KOPT-K1 (cell line): ENCODE data around the gene TNFSF8.

ENCODE experiments used
- H3K27ac ChIP-seq: fragments of 200-600 bp; sonication (generic); 2 replicates; pipeline ENCODE4 v1.5.1; 2016; ENCODE audit warnings: antibody characterized with exemption, mild to moderate bottlenecking, low read depth, low read length; ENCODE audit not compliant: poor library complexity, severe bottlenecking
- H3K36me3 ChIP-seq: fragments of 200-600 bp; sonication (generic); 2 replicates; pipeline ENCODE4 v1.5.1; 2017; ENCODE audit warnings: antibody characterized with exemption, mild to moderate bottlenecking, low read length, moderate library complexity; ENCODE audit not compliant: insufficient read depth
- H3K9me3 ChIP-seq: fragments of 200-600 bp; sonication (generic); 2 replicates; pipeline ENCODE4 v1.5.1; 2017; ENCODE audit warnings: antibody characterized with exemption, low read length, mild to moderate bottlenecking; ENCODE audit not compliant: insufficient read depth, poor library complexity, severe bottlenecking

The TNFSF8 gene

DNA sequence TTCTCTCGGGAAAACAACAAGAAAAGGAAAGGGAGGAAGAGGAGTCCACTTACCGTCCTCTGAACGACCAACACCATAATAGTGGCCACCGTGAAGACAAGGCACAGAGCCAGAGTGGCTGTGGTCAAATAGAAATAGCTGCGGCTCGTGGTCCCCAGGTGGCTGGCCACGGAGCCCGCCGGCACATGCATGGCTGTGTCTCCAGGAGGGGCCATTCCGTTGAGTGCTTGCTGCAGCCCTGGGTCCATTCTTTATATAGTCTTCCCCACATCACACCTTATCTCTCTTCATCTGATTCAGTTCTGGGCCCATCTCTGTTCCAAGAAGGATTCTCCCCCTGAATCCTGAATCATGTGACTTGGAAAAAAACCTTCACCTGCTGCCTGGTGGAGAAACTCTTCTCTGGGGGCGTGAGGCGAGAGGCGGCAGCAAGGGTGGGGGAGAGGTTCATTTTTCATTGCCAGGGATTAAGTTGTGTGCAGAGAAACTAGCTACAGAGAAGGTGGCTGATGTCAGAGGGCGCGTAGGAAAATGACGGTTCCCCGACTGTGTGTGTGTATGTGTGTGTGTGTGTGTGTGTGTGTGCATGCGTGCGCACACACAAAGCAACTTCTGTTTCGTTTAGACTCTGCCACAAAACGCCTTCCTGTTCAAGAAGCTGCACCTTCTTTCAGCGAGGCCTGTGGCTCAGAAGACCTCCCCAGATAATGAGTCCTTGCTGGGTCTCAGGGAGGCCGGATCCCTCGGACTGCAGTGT is at the start of gene TNFSF8:
TNFSF8 (minus strand) TSS at position 536 of the 757 bp plus-strand sequence; CDS start at position 248, 288 bp downstream.
- Histone ChIP-seq H3K36me3 (no peaks in the 10 kb centered on the region), H3K9me3 (no peaks in the 10 kb centered on the region), H3K27ac (peak within 1 kb of the TSS; percentile 74)

GRCh38 chr9:114973216-114973615 is 42.8 kb upstream of the TNFSF8 start:
- Histone ChIP-seq H3K9me3 (no peaks in the 10 kb centered on the region), H3K27ac (no peak overlapping the region), H3K36me3 (no peaks in the 10 kb centered on the region)

- H3K27ac ChIP-seq: no peak overlapping the region
- no peaks in the 10 kb centered on the region for H3K9me3 ChIP-seq
These were observed 42.2 kb upstream of the TNFSF8 start for GRCh38 chr9:114972510-114973136.

GRCh38 chr9:114969269-114969668 is 38.9 kb upstream of the TNFSF8 start:
- H3K9me3 ChIP-seq: no peaks in the 10 kb centered on the region
- no peaks in the 10 kb centered on the region for H3K36me3 ChIP-seq
- no peak overlapping the region for H3K27ac ChIP-seq

More at GRCh38 chr9:114972510-114973136, 42.2 kb upstream of the TNFSF8 start:
- no peaks in the 10 kb centered on the region for H3K36me3 ChIP-seq

DNA sequence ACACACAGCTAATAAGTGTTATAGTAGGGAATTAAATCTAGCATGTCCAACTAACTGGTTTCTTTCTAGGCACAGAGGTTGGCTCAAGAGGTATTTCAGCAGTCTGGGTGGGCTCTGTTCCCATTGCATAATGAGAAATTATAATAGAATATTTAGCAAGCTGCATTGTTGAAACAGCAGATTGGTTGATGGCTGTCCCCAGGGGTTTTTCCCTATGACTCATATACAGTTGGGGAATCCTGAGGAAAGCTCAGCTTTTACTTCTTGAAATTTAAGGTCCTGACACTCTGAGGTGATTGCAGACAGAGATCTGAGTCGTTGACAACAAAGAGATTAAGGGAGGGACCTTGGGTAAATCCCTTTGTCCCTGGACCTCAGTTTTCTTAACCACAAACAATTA is 38.3 kb upstream of the TNFSF8 start:
- no peak overlapping the region for H3K27ac ChIP-seq
- no peaks in the 10 kb centered on the region for H3K36me3 ChIP-seq
- no peaks in the 10 kb centered on the region for H3K9me3 ChIP-seq

GRCh38 chr9:114965564-114965963 is 35.2 kb upstream of the TNFSF8 start:
- H3K9me3 ChIP-seq: peaks cover 9% of the 10 kb centered on the region

GRCh38 chr9:114962809-114963208 is 32.4 kb upstream of the TNFSF8 start:
- H3K27ac ChIP-seq: no peak overlapping the region
- no peaks in the 10 kb centered on the region for H3K36me3 ChIP-seq
- peaks cover 20% of the 10 kb centered on the region for H3K9me3 ChIP-seq

More at GRCh38 chr9:114965564-114965963, 35.2 kb upstream of the TNFSF8 start:
- Histone ChIP-seq H3K27ac (no peak overlapping the region), H3K36me3 (no peaks in the 10 kb centered on the region)

- Histone ChIP-seq H3K9me3 (peaks cover 20% of the 10 kb centered on the region), H3K27ac (no peak overlapping the region), H3K36me3 (no peaks in the 10 kb centered on the region)
These were observed 29.9 kb upstream of the TNFSF8 start for GRCh38 chr9:114960276-114960675.

- Histone ChIP-seq H3K36me3 (no peaks in the 10 kb centered on the region), H3K9me3 (peaks cover 20% of the 10 kb centered on the region), H3K27ac (no peak overlapping the region)
These were observed 28.4 kb upstream of the TNFSF8 start for GRCh38 chr9:114958844-114959235.

DNA sequence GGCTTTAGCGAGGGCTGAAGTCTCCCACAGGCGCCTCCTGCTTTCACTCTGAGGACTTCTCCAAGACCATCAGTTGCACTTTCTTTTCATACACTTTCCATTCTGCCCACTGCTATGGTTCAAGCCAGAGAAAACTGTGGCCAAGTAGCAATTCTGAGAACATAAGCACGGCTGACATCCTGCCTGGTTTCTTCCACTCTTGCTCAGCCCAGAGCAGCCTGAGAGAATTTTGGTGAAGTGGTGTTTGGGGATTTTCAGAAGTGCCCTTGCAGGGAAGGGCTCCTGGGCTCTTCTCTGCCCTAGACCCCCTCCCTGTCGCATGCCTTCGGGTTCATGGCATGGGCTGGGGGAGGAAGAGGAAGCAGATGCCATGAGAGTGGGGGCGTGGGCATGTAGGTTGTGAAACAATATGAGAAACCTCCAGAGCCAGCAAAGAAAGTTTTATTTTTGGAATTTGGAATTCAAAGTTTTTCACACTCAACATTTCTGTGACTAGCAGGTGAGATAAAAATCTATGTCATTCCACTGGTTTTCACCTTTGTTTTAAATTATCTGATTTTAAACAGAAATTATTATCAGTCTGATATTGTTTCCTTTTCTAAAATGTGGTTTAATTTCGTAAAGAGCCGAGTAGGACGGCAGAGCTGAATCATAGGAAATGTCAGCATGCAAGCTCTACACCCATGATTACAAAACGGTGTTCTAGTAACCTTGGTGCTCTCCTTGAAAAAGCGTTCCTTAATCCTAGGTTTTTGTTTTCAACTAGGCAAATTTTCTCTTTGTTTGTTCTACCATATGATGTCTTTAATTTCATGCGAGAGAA is 27.8 kb upstream of the TNFSF8 start:
- Histone ChIP-seq H3K27ac (no peak overlapping the region), H3K36me3 (no peaks in the 10 kb centered on the region), H3K9me3 (peaks cover 20% of the 10 kb centered on the region)

GRCh38 chr9:114957558-114957957 is 27.2 kb upstream of the TNFSF8 start:
- H3K9me3 ChIP-seq: peaks cover 15% of the 10 kb centered on the region
- H3K36me3 ChIP-seq: no peaks in the 10 kb centered on the region
- H3K27ac ChIP-seq: no peak overlapping the region

GRCh38 chr9:114954956-114955582 is 24.7 kb upstream of the TNFSF8 start:
- H3K9me3 ChIP-seq: peaks cover 8% of the 10 kb centered on the region
- H3K27ac ChIP-seq: no peak overlapping the region
- no peaks in the 10 kb centered on the region for H3K36me3 ChIP-seq

- Histone ChIP-seq H3K9me3 (no peaks in the 10 kb centered on the region), H3K27ac (no peak overlapping the region), H3K36me3 (no peaks in the 10 kb centered on the region)
These were observed 23.6 kb upstream of the TNFSF8 start for GRCh38 chr9:114953959-114954358.

DNA sequence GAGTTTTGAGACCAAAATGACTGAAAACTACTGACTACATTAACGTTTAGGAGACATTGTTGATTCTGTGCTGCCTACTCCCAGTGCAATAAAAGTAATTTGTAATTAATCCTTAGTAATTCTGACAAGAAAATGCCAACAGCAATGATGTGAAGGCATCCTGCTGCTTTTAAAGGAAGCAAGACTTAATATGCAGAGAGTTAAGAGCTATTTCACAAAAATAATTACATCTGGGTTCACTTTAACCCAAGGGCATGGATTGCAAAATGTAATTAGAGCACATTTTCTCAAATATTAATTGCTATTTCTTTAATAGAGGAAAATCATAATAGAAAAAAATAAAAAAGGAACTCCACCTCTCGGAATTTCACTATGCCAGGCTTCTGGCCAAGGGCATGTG is 22.7 kb upstream of the TNFSF8 start:
- Histone ChIP-seq H3K27ac (no peak overlapping the region), H3K36me3 (no peaks in the 10 kb centered on the region), H3K9me3 (no peaks in the 10 kb centered on the region)

GRCh38 chr9:114950761-114951160 is 20.4 kb upstream of the TNFSF8 start:
- Histone ChIP-seq H3K9me3 (no peaks in the 10 kb centered on the region), H3K36me3 (no peaks in the 10 kb centered on the region), H3K27ac (no peak overlapping the region)
